Endothelial cell of hepatic sinusoid (primary cell): ENCODE measurements around the gene TAS2R1.

Experiments used
- in situ Hi-C: cut with HindIII; loops from 2 replicates; pipeline ENCODE4 v1.10.0; 2017; ENCODE audit warnings: low sequenced_read_pairs

Gene TAS2R1

GRCh38 chr5:9589049-9589835 is 40.9 kb downstream of the TAS2R1 start:
- in situ Hi-C loops = no loop called here

- in situ Hi-C loops = no loop called here
Measured at GRCh38 chr5:9588254-9588653, 41.9 kb downstream of the TAS2R1 start.

GRCh38 chr5:9587135-9587534 is 43.0 kb downstream of the TAS2R1 start:
- in situ Hi-C loops = no loop called here

GRCh38 chr5:9582406-9582805 is 47.7 kb downstream of the TAS2R1 start:
- in situ Hi-C loops = loop anchor here (5.0 kb wide), 1 partner anchor 85 kb away; no protein-coding TSS in a partner anchor
